Fibroblast of peridontal ligament (primary cell): ENCODE data around the gene PDLIM1.

ENCODE experiments used
- DNase-seq: peaks from one replicate; pipeline ENCODE4 v3.0.0-alpha.2; 2010; ENCODE audit errors: extremely low read depth

PDLIM1 gene

GRCh38 chr10:95264227-95265051 is 26.4 kb downstream of the PDLIM1 start:
- no peak for DNase-seq

GRCh38 chr10:95263864-95264226 is 27.0 kb downstream of the PDLIM1 start:
- no peak for DNase-seq

GRCh38 chr10:95262763-95263518 is 27.9 kb downstream of the PDLIM1 start:
- no peak for DNase-seq

GRCh38 chr10:95261926-95262325 is 28.9 kb downstream of the PDLIM1 start:
- DNase-seq, result no peak

GRCh38 chr10:95260909-95261552 is 29.8 kb downstream of the PDLIM1 start:
- peak; percentile 22 for DNase-seq

- peak; percentile 90 for DNase-seq
Measured at GRCh38 chr10:95260397-95260881, 30.4 kb downstream of the PDLIM1 start.

- DNase-seq, result no peak
Measured at GRCh38 chr10:95257849-95258248, 33.0 kb downstream of the PDLIM1 start.

- DNase-seq, result no peak
Measured at GRCh38 chr10:95256268-95256667, 34.5 kb downstream of the PDLIM1 start.

- DNase-seq, result no peak
Measured at GRCh38 chr10:95254629-95255028, 36.2 kb downstream of the PDLIM1 start.

- DNase-seq, result no peak
Measured at GRCh38 chr10:95253686-95254085, 37.1 kb downstream of the PDLIM1 start.

- no peak for DNase-seq
Measured at GRCh38 chr10:95253007-95253406, 37.8 kb downstream of the PDLIM1 start.

- DNase-seq, result no peak
Measured at GRCh38 chr10:95250856-95251255, 39.9 kb downstream of the PDLIM1 start.

GRCh38 chr10:95249467-95249866 is 41.3 kb downstream of the PDLIM1 start:
- DNase-seq, result no peak

GRCh38 chr10:95248989-95249388 is 41.8 kb downstream of the PDLIM1 start:
- no peak for DNase-seq

GRCh38 chr10:95247881-95248583 is 42.8 kb downstream of the PDLIM1 start:
- no peak for DNase-seq

- peak; percentile 89 for DNase-seq
Measured at GRCh38 chr10:95247200-95247880, 43.5 kb downstream of the PDLIM1 start.

- DNase-seq, result peak; percentile 87
Measured at GRCh38 chr10:95246582-95247051, 44.2 kb downstream of the PDLIM1 start.

GRCh38 chr10:95245425-95246055 is 45.3 kb downstream of the PDLIM1 start:
- DNase-seq, result no peak

- DNase-seq, result no peak
Measured at GRCh38 chr10:95244152-95244551, 46.7 kb downstream of the PDLIM1 start.

- DNase-seq, result no peak
Measured at GRCh38 chr10:95243318-95243617, 47.5 kb downstream of the PDLIM1 start.
